Progenitor cell of endocrine pancreas (in vitro differentiated cells): ENCODE results near the gene SMIM33. TPM values are rescaled to one million over a fixed set of nuclear protein-coding genes. Genes with fewer than 3 reads are reported as not detected.

Source experiments
- DNase-seq: peaks from one replicate; pipeline ENCODE4 v3.0.0; 2021; ENCODE audit warnings: low spot score; ENCODE audit not compliant: unreplicated experiment
- H3K27ac Mint-ChIP-seq: 2 replicates; pipeline ENCODE4 v1.8.0; 2021; ENCODE audit warnings: mild to moderate bottlenecking, moderate library complexity, mixed read lengths
- H3K27me3 Mint-ChIP-seq: 2 replicates; pipeline ENCODE4 v1.8.0; 2021; ENCODE audit warnings: mixed read lengths
- H3K36me3 Mint-ChIP-seq: 2 replicates; pipeline ENCODE4 v1.8.0; 2022; ENCODE audit warnings: mixed read lengths; ENCODE audit not compliant: insufficient read depth
- H3K4me1 Mint-ChIP-seq: 2 replicates; pipeline ENCODE4 v1.8.0; 2021; ENCODE audit warnings: low read depth, mixed read lengths
- H3K4me3 Mint-ChIP-seq: 2 replicates; pipeline ENCODE4 v1.8.0; 2021; ENCODE audit warnings: low read depth, mild to moderate bottlenecking, moderate library complexity, mixed read lengths
- H3K9me3 Mint-ChIP-seq: 2 replicates; pipeline ENCODE4 v1.8.0; 2021; ENCODE audit warnings: low read depth, mixed read lengths
- total RNA-seq: library from RNA; stranded (reverse); gene quantifications from 2 replicates; pipeline ENCODE4 v1.2.1, GENCODE V29; 2021
- TF ChIP-seq, protein P1 (sequence below): fragments of 200-600 bp; sonication (generic); IDR thresholded peaks from one replicate; pipeline ENCODE4 v1.5.0; 2021; ENCODE audit warnings: antibody characterized with exemption, mild to moderate bottlenecking; ENCODE audit not compliant: unreplicated experiment

Gene SMIM33
- total RNA-seq, 1 donor from 2014 or later, result not detected

DNA sequence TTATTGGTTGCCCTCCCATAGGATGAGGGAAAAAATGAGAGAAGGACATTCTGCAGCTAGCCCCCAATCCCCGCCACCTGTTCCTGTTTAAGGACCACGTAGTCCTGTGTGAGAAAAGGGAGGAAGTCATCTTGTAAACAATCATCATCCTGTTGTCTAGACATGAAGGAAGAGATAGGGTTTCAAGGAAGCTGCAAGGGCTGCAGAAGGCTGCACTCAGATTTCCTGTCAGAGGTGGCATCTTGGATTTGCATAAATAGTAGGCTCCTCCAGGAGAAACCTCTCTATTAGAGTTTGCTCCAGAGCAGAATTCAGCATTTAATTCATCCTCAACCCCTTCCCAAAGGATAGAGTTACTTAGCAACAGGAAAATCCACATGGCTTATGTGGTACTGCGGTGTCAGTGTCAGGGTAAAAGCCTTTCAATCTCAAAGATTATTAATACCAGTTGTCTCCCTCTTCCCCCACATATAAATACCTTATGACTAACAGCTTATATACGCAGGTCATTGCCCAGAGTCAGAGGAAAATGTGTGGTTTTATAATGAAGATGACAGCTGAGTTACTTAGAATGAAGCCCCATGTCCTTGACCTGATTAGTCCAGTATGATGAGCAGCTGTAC, 26.9 kb upstream of the SMIM33 start:
- Mint-ChIP-seq H3K4me3 (no peak overlapping the region), H3K36me3 (no peaks in the 10 kb centered on the region), H3K4me1 (peaks cover 8% of the 10 kb centered on the region), H3K27me3 (peaks cover 26% of the 10 kb centered on the region), H3K9me3 (no peaks in the 10 kb centered on the region), H3K27ac (no peak overlapping the region)
- no peak for DNase-seq
- TF ChIP-seq, protein P1, sequence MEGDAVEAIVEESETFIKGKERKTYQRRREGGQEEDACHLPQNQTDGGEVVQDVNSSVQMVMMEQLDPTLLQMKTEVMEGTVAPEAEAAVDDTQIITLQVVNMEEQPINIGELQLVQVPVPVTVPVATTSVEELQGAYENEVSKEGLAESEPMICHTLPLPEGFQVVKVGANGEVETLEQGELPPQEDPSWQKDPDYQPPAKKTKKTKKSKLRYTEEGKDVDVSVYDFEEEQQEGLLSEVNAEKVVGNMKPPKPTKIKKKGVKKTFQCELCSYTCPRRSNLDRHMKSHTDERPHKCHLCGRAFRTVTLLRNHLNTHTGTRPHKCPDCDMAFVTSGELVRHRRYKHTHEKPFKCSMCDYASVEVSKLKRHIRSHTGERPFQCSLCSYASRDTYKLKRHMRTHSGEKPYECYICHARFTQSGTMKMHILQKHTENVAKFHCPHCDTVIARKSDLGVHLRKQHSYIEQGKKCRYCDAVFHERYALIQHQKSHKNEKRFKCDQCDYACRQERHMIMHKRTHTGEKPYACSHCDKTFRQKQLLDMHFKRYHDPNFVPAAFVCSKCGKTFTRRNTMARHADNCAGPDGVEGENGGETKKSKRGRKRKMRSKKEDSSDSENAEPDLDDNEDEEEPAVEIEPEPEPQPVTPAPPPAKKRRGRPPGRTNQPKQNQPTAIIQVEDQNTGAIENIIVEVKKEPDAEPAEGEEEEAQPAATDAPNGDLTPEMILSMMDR, result no peak

GRCh38 chr5:139445325-139446170, 25.3 kb upstream of the SMIM33 start:
- no peaks in the 10 kb centered on the region for H3K36me3 Mint-ChIP-seq
- no peaks in the 10 kb centered on the region for H3K9me3 Mint-ChIP-seq
- no peak overlapping the region for H3K4me3 Mint-ChIP-seq
- peaks cover 26% of the 10 kb centered on the region for H3K27me3 Mint-ChIP-seq
- H3K4me1 Mint-ChIP-seq, result peaks cover 5% of the 10 kb centered on the region
- TF ChIP-seq, protein P1, result no peak
- DNase-seq, result no peak
- H3K27ac Mint-ChIP-seq, result no peak overlapping the region

- Mint-ChIP-seq H3K9me3 (no peaks in the 10 kb centered on the region), H3K36me3 (no peaks in the 10 kb centered on the region), H3K4me3 (no peak overlapping the region), H3K27ac (no peak overlapping the region), H3K27me3 (peaks cover 18% of the 10 kb centered on the region), H3K4me1 (peaks cover 5% of the 10 kb centered on the region)
- no peak for DNase-seq
- TF ChIP-seq, protein P1, result no peak
Measured at GRCh38 chr5:139446956-139447779, 23.6 kb upstream of the SMIM33 start.

DNA sequence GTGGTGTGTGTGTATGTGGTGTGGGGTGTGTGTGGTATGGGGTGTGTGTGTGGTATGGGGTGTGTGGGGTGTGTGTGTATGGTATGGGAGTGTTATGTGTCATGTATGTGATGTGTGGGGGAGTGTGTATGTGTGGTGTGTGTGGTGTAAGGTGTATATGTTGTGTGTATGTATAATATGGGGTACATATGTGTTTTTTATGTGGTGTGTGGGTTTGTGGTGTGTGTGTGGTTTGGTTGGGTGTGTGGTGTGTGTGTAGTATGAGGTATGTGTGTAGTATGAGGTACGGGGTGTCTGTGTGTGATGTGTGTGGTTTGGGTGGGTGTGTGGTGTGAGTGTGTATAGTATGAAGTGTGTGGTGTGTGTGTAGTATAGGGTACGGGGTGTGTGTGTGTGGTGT, 19.6 kb upstream of the SMIM33 start:
- Mint-ChIP-seq H3K4me1 (peaks cover 5% of the 10 kb centered on the region), H3K4me3 (no peak overlapping the region), H3K36me3 (no peaks in the 10 kb centered on the region), H3K27ac (no peak overlapping the region), H3K27me3 (peaks cover 16% of the 10 kb centered on the region), H3K9me3 (no peaks in the 10 kb centered on the region)
- no peak for DNase-seq
- TF ChIP-seq, protein P1, result no peak
